ENCODE results near the gene PRPH2. TPM values are rescaled to one million over a fixed set of nuclear protein-coding genes. Genes with fewer than 3 reads are reported as not detected.
"Not testable (repeated sequence)": the region's sequence is repeated elsewhere in the genome, so short reads cannot be mapped to it uniquely, and the experiment has no call there.

Gene PRPH2
- total and polyA plus RNA-seq, 8 donors, result 0.34 to 2.2 (median 1.3) TPM

DNA sequence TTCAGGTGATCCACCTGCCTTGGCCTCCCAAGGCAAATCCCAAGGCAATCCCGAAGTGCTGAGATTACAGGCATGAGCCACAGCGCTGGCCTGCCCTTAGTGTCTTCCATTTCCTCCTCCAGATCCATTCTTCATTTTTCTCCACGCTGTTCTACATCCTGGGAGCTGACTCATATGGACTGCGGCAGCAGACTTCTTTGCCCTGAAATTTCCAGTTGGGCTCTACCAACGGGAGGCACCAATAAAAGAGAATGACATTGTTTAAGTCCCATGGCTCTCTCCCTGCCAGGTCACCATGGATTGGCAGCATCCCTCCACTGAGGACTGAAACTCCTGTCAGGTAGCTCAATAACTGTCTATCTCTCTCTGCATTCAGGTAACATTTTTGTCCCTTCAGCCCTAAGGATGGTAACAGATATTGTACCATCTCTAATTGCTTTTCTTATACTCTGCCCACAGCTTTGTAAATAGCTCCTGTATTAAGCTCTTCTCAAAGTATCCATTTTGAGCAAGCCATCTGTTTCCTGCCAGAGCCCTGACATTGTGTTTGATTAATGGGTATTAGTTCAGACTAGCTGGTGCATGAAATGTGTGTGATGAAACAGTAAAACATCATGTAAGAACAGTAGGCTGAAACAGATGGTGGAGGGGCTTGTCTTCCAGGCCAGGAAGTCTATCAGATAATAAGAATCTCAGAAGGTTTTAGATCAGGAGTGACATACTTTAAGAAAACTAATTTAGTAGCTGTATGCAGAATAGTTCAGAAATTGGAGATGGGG is 19.9 kb upstream of the PRPH2 start:
- no peak overlapping the region for H3K4me3 ChIP-seq
- 69 to 77% methylated on average over 5 of the region's 5 CpGs for WGBS, 2 donors
- no peaks in the 10 kb centered on the region for H3K9me3 ChIP-seq
- no peaks in the 10 kb centered on the region for H3K36me3 ChIP-seq
- TF ChIP-seq, protein P1, sequence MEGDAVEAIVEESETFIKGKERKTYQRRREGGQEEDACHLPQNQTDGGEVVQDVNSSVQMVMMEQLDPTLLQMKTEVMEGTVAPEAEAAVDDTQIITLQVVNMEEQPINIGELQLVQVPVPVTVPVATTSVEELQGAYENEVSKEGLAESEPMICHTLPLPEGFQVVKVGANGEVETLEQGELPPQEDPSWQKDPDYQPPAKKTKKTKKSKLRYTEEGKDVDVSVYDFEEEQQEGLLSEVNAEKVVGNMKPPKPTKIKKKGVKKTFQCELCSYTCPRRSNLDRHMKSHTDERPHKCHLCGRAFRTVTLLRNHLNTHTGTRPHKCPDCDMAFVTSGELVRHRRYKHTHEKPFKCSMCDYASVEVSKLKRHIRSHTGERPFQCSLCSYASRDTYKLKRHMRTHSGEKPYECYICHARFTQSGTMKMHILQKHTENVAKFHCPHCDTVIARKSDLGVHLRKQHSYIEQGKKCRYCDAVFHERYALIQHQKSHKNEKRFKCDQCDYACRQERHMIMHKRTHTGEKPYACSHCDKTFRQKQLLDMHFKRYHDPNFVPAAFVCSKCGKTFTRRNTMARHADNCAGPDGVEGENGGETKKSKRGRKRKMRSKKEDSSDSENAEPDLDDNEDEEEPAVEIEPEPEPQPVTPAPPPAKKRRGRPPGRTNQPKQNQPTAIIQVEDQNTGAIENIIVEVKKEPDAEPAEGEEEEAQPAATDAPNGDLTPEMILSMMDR (IDR thresholded peaks at IDR 0.05), result no peak
- ATAC-seq (peak in 1 of 4 donors; percentile 2), DNase-seq (no peak), FAIRE-seq (no peak)
- H3K4me1 ChIP-seq, result peaks cover 0 to 9% (median 5%) of the 10 kb centered on the region in 3 donors
- intact Hi-C loops (cut with DNase I), result no loop called here
- no peaks in the 10 kb centered on the region for H3K27me3 ChIP-seq
- peak overlapping the region in 1 of 4 donors; percentile 17 for H3K27ac ChIP-seq

DNA sequence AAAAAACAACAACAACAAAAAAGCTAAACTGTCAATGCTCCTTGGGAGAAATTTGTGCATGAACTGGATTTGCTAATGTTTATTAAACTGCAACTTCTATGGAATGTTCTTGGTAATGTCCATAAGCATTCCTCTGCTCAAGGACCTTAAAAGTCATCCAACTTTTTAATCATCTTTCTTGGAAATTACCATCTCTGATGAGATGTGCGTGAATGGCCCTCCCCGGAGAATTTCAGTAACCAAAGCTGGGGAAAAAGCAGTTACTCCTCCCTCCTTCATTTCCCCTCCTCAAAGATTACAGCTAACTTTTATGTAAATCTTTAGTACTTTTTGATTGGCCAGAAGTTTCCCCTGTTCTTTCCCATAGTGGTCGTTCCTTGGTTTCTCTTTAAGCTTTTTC is 18.3 kb upstream of the PRPH2 start:
- ATAC-seq (no peak), DNase-seq (no peak), FAIRE-seq (no peak)
- 61 to 71% methylated on average over 3 of the region's 3 CpGs for WGBS, 2 donors
- Histone ChIP-seq H3K27me3 (no peaks in the 10 kb centered on the region), H3K9me3 (no peaks in the 10 kb centered on the region), H3K36me3 (no peaks in the 10 kb centered on the region), H3K4me3 (no peak overlapping the region), H3K27ac (no peak overlapping the region), H3K4me1 (peaks cover 0 to 9% (median 5%) of the 10 kb centered on the region in 3 donors)
- intact Hi-C loops (cut with DNase I), result no loop called here
- TF ChIP-seq, protein P1 (IDR thresholded peaks at IDR 0.05), result no peak

DNA sequence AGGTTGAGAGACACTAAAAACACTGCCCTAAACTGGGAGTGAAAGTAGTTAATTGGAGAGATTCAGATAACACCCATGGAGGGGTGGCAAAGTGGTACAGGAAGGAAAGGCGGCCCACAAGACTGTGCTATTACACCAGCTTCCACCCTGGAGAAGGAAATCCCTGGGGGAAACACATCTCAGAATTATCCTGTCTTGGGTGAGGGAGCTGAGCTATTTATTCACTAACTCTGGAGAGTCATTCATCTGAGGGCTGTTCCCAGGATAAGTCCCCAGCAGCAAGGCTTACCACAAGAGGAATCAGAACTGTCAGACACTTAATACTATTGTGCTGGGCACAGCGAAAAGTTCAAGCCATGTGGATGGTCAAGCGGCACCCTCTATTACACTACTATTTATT is 13.6 kb upstream of the PRPH2 start:
- DNase-seq, result no peak
- no peaks in the 10 kb centered on the region for H3K27me3 ChIP-seq
- no peaks in the 10 kb centered on the region for H3K9me3 ChIP-seq
- intact Hi-C loops (cut with DNase I), result loop anchor here in 1 of 3 donors (5.0 kb wide), 1 partner anchor 69 kb away; no protein-coding TSS in a partner anchor
- ATAC-seq, result no peak
- H3K36me3 ChIP-seq, result no peaks in the 10 kb centered on the region
- no peak for FAIRE-seq
- no peak overlapping the region for H3K4me3 ChIP-seq
- TF ChIP-seq, protein P1 (IDR thresholded peaks at IDR 0.05), result no peak
- no peaks in the 10 kb centered on the region for H3K4me1 ChIP-seq
- WGBS, 2 donors, result 88 to 90% methylated on average over 3 of the region's 3 CpGs
- H3K27ac ChIP-seq, result no peak overlapping the region

DNA sequence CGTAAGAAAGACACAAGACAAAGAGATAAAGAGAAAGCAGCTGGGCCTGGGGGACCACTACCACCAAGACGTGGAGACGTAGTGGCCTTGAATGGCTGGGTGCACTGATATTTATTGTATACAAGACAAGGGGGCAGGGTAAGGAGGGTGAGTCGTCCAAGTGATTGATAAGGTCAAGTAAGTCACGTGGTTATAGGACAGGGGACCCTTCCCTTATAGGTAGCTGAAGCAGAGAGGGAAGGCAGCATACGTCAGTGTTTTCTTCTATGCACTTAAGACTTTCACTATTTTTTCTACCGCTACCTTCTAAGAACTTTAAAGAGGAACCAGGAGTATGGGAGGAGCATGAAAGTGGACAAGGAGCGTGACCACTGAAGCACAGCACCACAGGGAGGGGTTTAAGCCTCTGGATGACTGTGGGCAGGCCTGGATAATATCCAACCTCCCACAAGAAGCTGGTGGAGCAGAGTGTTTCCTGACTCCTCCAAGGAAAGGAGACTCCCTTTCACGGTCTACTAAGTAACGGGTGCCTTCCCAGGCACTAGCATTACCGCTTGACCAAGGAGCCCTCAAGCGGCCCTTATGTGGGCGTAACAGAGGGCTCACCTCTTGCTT is 11.6 kb upstream of the PRPH2 start:
- H3K36me3 ChIP-seq; FAIRE-seq; DNase-seq; H3K9me3 ChIP-seq; H3K4me1 ChIP-seq; ATAC-seq; H3K4me3 ChIP-seq; H3K27me3 ChIP-seq; H3K27ac ChIP-seq; intact Hi-C loops (cut with DNase I): not testable (repeated sequence)
- WGBS, 2 donors, result 71 to 80% methylated on average over 13 of the region's 13 CpGs

DNA sequence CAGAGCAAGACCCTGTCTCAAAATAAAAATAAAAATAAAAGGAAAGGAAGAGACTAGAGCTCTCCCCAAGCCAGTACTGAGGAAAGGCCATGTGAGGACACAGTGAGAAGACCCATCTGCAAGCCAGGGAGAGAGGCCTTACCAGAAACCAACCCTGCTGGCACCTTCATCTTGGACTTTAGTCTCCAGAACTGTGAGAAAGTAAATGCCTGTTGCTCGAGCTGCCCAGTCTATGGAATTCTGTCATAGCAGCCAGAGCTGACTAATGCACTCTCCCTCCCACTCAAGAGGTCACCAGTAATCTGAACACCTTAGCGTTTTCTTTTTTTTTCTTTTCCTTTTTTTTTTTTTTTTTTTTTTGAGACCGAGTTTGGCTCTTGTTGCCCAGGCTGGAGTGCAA is 7.3 kb upstream of the PRPH2 start:
- Histone ChIP-seq H3K36me3 (no peaks in the 10 kb centered on the region), H3K4me1 (no peaks in the 10 kb centered on the region), H3K9me3 (no peaks in the 10 kb centered on the region), H3K4me3 (no peak overlapping the region), H3K27ac (no peak overlapping the region), H3K27me3 (no peaks in the 10 kb centered on the region)
- ATAC-seq (peak in 2 of 4 donors; percentile 11 to 28), DNase-seq (no peak), FAIRE-seq (no peak)
- 35 to 43% methylated on average over 2 to 3 of the region's 3 CpGs for WGBS, 2 donors
- intact Hi-C loops (cut with DNase I), result no loop called here
- TF ChIP-seq, protein P1 (IDR thresholded peaks at IDR 0.05), result no peak

Measured in pancreas (tissue), 10 donors.